Gastroesophageal sphincter (tissue), 4 donors: ENCODE measurements around the gene KMT2D. TPM values are rescaled to one million over a fixed set of nuclear protein-coding genes. Genes with fewer than 3 reads are reported as not detected.

ENCODE experiments used
- ATAC-seq: fragments of 150-250 bp; one replicate; pipeline ENCODE4 v1.9.1; 2016; ENCODE audit warnings: mild to moderate bottlenecking, moderate library complexity
- H3K27ac ChIP-seq, 4 donors: fragments of 200-600 bp; sonication (generic) in 3 of 4; 1 replicate in 3 of 4; 2 replicates in 1 of 4; pipeline ENCODE4 v1.5.1; 2016 to 2019
- H3K27me3 ChIP-seq: fragments of 200-600 bp; sonication (generic); one replicate; pipeline ENCODE4 v1.5.1; 2019
- H3K36me3 ChIP-seq, 2 donors: fragments of 200-600 bp; sonication (generic); one replicate each; pipeline ENCODE4 v1.5.1; 2019; ENCODE audit warnings: control low read depth in 1 of 2
- H3K4me1 ChIP-seq, 3 donors: fragments of 200-600 bp; sonication (generic); 1 replicate in 2 of 3; 2 replicates in 1 of 3; pipeline ENCODE4 v1.5.1; 2016 to 2019; ENCODE audit warnings: control low read depth in 2 of 3
- H3K4me3 ChIP-seq, 2 donors: fragments of 200-600 bp; sonication (generic); one replicate each; pipeline ENCODE4 v1.5.1; 2019; ENCODE audit warnings: mild to moderate bottlenecking in 1 of 2, moderate library complexity in 1 of 2
- H3K9me3 ChIP-seq, 3 donors: fragments of 200-600 bp; sonication (generic); one replicate each; pipeline ENCODE4 v1.5.1; 2017 to 2019; ENCODE audit warnings: control low read depth in 2 of 3
- EP300 ChIP-seq: sonication (generic); formaldehyde crosslinking; IDR thresholded peaks from one replicate; pipeline ENCODE4 v1.6.1; 2017; ENCODE audit warnings: antibody characterized with exemption, mild to moderate bottlenecking
- POLR2A ChIP-seq, 2 donors: fragments of 450-650 bp; IDR thresholded peaks; one replicate each; pipeline ENCODE4 v1.6.1; 2017; ENCODE audit warnings: antibody characterized with exemption in 2 of 2, mild to moderate bottlenecking in 2 of 2, moderate library complexity in 1 of 2
- POLR2AphosphoS5 ChIP-seq: sonication (generic); formaldehyde crosslinking; IDR thresholded peaks from one replicate; pipeline ENCODE4 v1.6.1; 2017; ENCODE audit warnings: antibody characterized with exemption
- WGBS, 2 donors: methylation state at CpG; one replicate each; pipeline ENCODE4 v1.1.5; 2018; ENCODE audit warnings: low coverage in 1 of 2; 5-methylcytosine and 5-hydroxymethylcytosine counted together
- total RNA-seq, 4 donors: library from RNA; depleted of rRNA; stranded (reverse); fragments of >200 nt; gene quantifications; one replicate each; pipeline ENCODE4 v1.1.0, GENCODE V29; 2016
- TF ChIP-seq, protein P1 (sequence below), 4 experiments: fragments of 200-600 bp in 2 of 4; fragments of 450-650 bp in 2 of 4; sonication (generic) in 1 of 4; IDR thresholded peaks; one replicate each; pipeline ENCODE4 v1.5.1; 2017 to 2019; ENCODE audit warnings: antibody characterized with exemption in 4 of 4, mild to moderate bottlenecking in 2 of 4, moderate library complexity in 2 of 4

The KMT2D gene
- total RNA-seq, 4 donors from 2014 or later, result 23.6 to 75.0 (median 53.8) TPM

- WGBS, 2 donors, result 59 to 80% methylated on average over 2 of the region's 2 CpGs
These were observed 34.4 kb upstream of the KMT2D start for GRCh38 chr12:49094975-49095365.

GRCh38 chr12:49094160-49094974, 33.8 kb upstream of the KMT2D start, which contains the start of gene DHH:
Gene DHH, minus strand, starts transcription at chr12:49094801. Its CDS starts 289 bp downstream, at chr12:49094512.
- Histone ChIP-seq H3K4me1 (peaks cover 0 to 58% (median 41%) of the 10 kb centered on the region in 3 donors), H3K9me3 (no peaks in the 10 kb centered on the region), H3K36me3 (peaks cover 0 to 37% of the 10 kb centered on the region in 2 donors), H3K27me3 (peaks cover 57% of the 10 kb centered on the region), H3K4me3 (peak within 1 kb of the TSS in 1 of 2 donors; percentile 43), H3K27ac (peak within 1 kb of the TSS in 3 of 4 donors; percentile 14 to 67 (median 26))
- 0 to 4% methylated on average over 1 to 9 of the region's 49 CpGs for WGBS, 2 donors
- peak; percentile 27 for ATAC-seq
- peak; percentile 14 for TF ChIP-seq POLR2AphosphoS5
- TF ChIP-seq EP300, result no peak
- TF ChIP-seq, protein P1, sequence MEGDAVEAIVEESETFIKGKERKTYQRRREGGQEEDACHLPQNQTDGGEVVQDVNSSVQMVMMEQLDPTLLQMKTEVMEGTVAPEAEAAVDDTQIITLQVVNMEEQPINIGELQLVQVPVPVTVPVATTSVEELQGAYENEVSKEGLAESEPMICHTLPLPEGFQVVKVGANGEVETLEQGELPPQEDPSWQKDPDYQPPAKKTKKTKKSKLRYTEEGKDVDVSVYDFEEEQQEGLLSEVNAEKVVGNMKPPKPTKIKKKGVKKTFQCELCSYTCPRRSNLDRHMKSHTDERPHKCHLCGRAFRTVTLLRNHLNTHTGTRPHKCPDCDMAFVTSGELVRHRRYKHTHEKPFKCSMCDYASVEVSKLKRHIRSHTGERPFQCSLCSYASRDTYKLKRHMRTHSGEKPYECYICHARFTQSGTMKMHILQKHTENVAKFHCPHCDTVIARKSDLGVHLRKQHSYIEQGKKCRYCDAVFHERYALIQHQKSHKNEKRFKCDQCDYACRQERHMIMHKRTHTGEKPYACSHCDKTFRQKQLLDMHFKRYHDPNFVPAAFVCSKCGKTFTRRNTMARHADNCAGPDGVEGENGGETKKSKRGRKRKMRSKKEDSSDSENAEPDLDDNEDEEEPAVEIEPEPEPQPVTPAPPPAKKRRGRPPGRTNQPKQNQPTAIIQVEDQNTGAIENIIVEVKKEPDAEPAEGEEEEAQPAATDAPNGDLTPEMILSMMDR (IDR thresholded peaks at IDR 0.05), result no peak

More at GRCh38 chr12:49094975-49095365, 34.4 kb upstream of the KMT2D start:
- H3K36me3 ChIP-seq, result peaks cover 0 to 43% of the 10 kb centered on the region in 2 donors
- H3K4me1 ChIP-seq, result peaks cover 0 to 52% (median 36%) of the 10 kb centered on the region in 3 donors
- no peaks in the 10 kb centered on the region for H3K9me3 ChIP-seq
- ATAC-seq, result no peak
- peak overlapping the region in 1 of 2 donors; percentile 43 for H3K4me3 ChIP-seq
- H3K27ac ChIP-seq, result peak overlapping the region in 1 of 4 donors; percentile 67
- TF ChIP-seq, protein P1 (IDR thresholded peaks at IDR 0.05), result no peak
- TF ChIP-seq POLR2AphosphoS5, result peak; percentile 17
- peaks cover 51% of the 10 kb centered on the region for H3K27me3 ChIP-seq

DNA sequence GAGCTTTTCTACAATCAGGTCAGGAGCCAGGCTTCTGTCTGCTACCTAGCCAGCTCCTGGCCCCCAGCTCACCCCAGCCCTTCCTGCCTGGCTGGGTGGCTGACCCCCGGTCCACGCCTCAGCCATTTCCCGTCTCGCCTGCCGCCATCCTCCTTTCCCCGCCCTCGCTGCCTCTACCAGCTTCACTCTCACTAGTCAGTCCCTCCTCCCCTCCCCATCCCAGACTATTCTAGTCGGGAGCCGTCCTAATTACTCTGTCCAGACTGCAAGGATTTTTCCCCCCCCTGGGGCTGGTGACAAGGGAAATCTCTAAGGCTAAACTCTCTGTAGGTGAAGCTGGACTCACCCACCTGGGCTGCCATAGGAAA, 33.2 kb upstream of the KMT2D start:
- Histone ChIP-seq H3K4me3 (peak overlapping the region in 1 of 2 donors; percentile 43), H3K27ac (peak overlapping the region in 3 of 4 donors; percentile 14 to 67 (median 26)), H3K4me1 (peaks cover 0 to 64% (median 41%) of the 10 kb centered on the region in 3 donors), H3K36me3 (peaks cover 0 to 31% of the 10 kb centered on the region in 2 donors), H3K27me3 (peaks cover 62% of the 10 kb centered on the region), H3K9me3 (no peaks in the 10 kb centered on the region)
- WGBS, 2 donors, result 7 to 9% methylated on average over 3 to 9 of the region's 9 CpGs
- TF ChIP-seq POLR2AphosphoS5 (no peak), POLR2A (IDR thresholded peaks at IDR 0.05) (no peak), EP300 (no peak)
- TF ChIP-seq, protein P1 (IDR thresholded peaks at IDR 0.05), result no peak
- ATAC-seq, result no peak

DNA sequence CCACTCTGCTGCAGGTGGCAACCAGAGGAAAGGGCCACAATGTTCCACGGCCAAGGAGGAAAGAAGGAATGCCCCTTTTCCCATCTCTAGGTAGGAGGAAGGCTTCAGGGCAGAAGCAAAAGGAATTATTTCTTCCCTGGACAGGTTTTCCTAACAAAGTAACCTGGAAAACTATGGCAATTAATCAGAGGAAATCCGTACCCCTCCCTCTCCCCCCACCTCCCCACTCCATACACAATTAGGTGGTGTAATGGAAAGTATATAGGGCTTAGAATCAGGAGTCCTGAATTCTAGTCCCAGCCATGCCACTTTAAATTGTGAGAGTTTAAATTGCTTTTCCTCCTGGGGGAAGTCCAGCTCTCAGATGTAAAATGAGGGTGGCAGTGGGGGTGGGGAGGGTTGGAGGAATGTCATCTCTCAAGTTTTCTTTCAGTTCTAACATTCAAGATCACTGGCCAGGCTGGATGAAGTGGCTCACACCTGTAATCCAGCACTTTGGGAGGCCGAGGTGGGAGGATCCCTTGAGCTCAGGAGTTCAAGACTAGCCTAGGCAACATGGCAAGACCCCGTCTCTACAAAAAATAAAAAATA, 32.3 kb upstream of the KMT2D start:
- ATAC-seq, result no peak
- Histone ChIP-seq H3K36me3 (peaks cover 0 to 23% of the 10 kb centered on the region in 2 donors), H3K9me3 (no peaks in the 10 kb centered on the region), H3K27me3 (peaks cover 67% of the 10 kb centered on the region), H3K4me3 (peak overlapping the region in 1 of 2 donors; percentile 39), H3K4me1 (peaks cover 0 to 72% (median 48%) of the 10 kb centered on the region in 3 donors), H3K27ac (peak overlapping the region in 2 of 4 donors; percentile 48 to 67)
- TF ChIP-seq POLR2A (IDR thresholded peaks at IDR 0.05) (no peak), POLR2AphosphoS5 (no peak)
- 54% methylated on average over 3 of the region's 4 CpGs; no CpG with 5 or more reads in 1 of the 2 donors for WGBS, 2 donors

DNA sequence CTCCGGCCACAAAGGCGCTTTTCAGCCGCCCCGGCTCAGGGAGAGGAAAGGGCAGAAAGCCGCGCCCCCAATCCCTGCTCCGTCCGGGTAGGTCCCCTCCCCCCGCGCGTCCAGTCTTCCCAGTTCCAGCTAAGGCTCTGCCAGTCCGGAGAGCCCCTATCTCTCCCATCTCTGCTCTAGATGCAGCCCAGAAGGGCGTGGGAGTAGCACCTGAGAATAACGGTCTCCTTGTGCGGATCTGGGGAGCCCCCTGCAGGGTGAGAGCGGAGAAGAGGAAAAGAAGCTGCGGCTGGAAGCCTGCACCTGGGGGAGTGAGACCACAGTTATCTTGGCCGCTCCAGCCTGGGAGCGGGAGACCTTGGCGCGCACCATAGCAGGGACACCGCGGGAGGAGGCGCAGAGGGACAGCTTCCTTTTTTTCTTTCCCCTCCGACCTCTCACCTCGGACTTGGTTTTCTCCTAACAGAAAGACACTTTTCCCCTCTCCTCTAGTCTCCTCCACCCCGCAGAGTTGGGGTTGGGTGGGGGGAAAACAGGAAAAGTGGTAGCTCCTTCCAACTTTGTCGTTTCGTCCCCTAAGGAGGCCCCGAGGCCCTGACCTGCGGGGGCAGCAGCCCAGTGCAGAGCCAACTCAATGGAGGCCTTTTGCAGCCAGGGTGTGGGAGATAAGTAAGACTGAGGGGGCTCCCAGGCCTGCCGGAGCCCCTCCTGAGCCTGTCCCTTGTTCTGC, 31.7 kb upstream of the KMT2D start:
- no peaks in the 10 kb centered on the region for H3K9me3 ChIP-seq
- TF ChIP-seq, protein P1 (IDR thresholded peaks at IDR 0.05), result peak in 2 of 4 experiments; percentile 21 to 31
- TF ChIP-seq POLR2AphosphoS5 (no peak), POLR2A (IDR thresholded peaks at IDR 0.05) (no peak)
- 1% methylated on average over 13 of the region's 32 CpGs; no CpG with 5 or more reads in 1 of the 2 donors for WGBS, 2 donors
- H3K4me3 ChIP-seq, result peak overlapping the region in 1 of 2 donors; percentile 39
- peak overlapping the region in 3 of 4 donors; percentile 48 to 65 (median 49) for H3K27ac ChIP-seq
- H3K4me1 ChIP-seq, result peaks cover 0 to 75% (median 48%) of the 10 kb centered on the region in 3 donors
- peak; percentile 20 for ATAC-seq
- peaks cover 0 to 16% of the 10 kb centered on the region in 2 donors for H3K36me3 ChIP-seq
- H3K27me3 ChIP-seq, result peaks cover 67% of the 10 kb centered on the region
